Sigmoid colon (tissue), 7 donors: ENCODE results near the gene MAPK1IP1L. TPM values are rescaled to one million over a fixed set of nuclear protein-coding genes. Genes with fewer than 3 reads are reported as not detected.

Source experiments
- DNase-seq: peaks from one replicate; pipeline ENCODE4 v3.0.0-alpha.2; 2019
- H3K27ac ChIP-seq, 4 donors: fragments of 200-600 bp; sonication (generic); one replicate each; pipeline ENCODE4 v1.5.1; 2016 to 2019; ENCODE audit warnings: mild to moderate bottlenecking in 1 of 4
- H3K27me3 ChIP-seq, 3 donors: fragments of 200-600 bp; sonication (generic); one replicate each; pipeline ENCODE4 v1.5.1; 2019; ENCODE audit warnings: mild to moderate bottlenecking in 1 of 3
- H3K36me3 ChIP-seq, 4 donors: fragments of 200-600 bp; sonication (generic); one replicate each; pipeline ENCODE4 v1.5.1; 2016 to 2019
- H3K4me1 ChIP-seq, 4 donors: fragments of 200-600 bp; sonication (generic); one replicate each; pipeline ENCODE4 v1.5.1; 2017 to 2019
- H3K4me3 ChIP-seq, 4 donors: fragments of 200-600 bp; sonication (generic); one replicate each; pipeline ENCODE4 v1.5.1; 2017 to 2019; ENCODE audit warnings: mild to moderate bottlenecking in 2 of 4, moderate library complexity in 1 of 4
- H3K9me3 ChIP-seq, 4 donors: fragments of 200-600 bp in 3 of 4; sonication (generic) in 3 of 4; one replicate each; pipeline versions ENCODE4 v1.5.1 to v1.6.1; 2013 to 2019
- EP300 ChIP-seq, 4 donors: sonication (generic); formaldehyde crosslinking; IDR thresholded peaks; one replicate each; pipeline ENCODE4 v1.6.1; 2017; ENCODE audit warnings: antibody characterized with exemption in 4 of 4
- POLR2A ChIP-seq, 2 donors: fragments of 450-650 bp; IDR thresholded peaks; one replicate each; pipeline ENCODE4 v1.6.1; 2016; ENCODE audit warnings: antibody characterized with exemption in 2 of 2, mild to moderate bottlenecking in 2 of 2, moderate library complexity in 2 of 2
- POLR2AphosphoS5 ChIP-seq, 4 donors: sonication (generic); formaldehyde crosslinking; IDR thresholded peaks; one replicate each; pipeline ENCODE4 v1.6.1; 2017; ENCODE audit warnings: antibody characterized with exemption in 4 of 4
- WGBS, 2 donors: extraction: QIAGEN DNeasy Blood & Tissue Kit; methylation state at CpG; one replicate each; pipeline ENCODE4 v1.1.7; 2013; 5-methylcytosine and 5-hydroxymethylcytosine counted together
- intact Hi-C: fragments of 100-400 bp; cut with DNase I; formaldehyde crosslinking; loops from one replicate; pipeline ENCODE4 v1.15.1; 2023
- polyA plus RNA-seq, 3 donors: library from polyadenylated mRNA; stranded (reverse); fragments of 200-250 nt; gene quantifications; one replicate each; pipeline ENCODE4 v1.2.3, GENCODE V29; 2013
- total RNA-seq, 4 donors: library from RNA; depleted of rRNA; stranded (reverse); fragments of >200 nt; gene quantifications; one replicate each; pipeline ENCODE4 v1.1.0, GENCODE V29; 2016
- TF ChIP-seq, protein P1 (sequence below), 4 experiments: fragments of 450-650 bp in 3 of 4; fragments of 200-600 bp in 1 of 4; IDR thresholded peaks; one replicate each; pipeline ENCODE4 v1.5.1; 2016 to 2019; ENCODE audit warnings: antibody characterized with exemption in 4 of 4, mild to moderate bottlenecking in 3 of 4, moderate library complexity in 2 of 4
- donor health status: healthy with polysubstance abuse.
- donor health status: Bipolar disorder and iron deficiency.
- donor health status: healthy.

Gene MAPK1IP1L
- total and polyA plus RNA-seq, 7 donors: 25.2 to 67.1 (median 40.5) TPM

GRCh38 chr14:55047301-55048053 lies 4.0 kb upstream of the MAPK1IP1L start:
- Histone ChIP-seq H3K27ac (no peak overlapping the region), H3K4me1 (peaks cover 0 to 6% (median 2%) of the 10 kb centered on the region in 4 donors), H3K36me3 (peaks cover 0 to 20% (median 7%) of the 10 kb centered on the region in 4 donors), H3K4me3 (no peak overlapping the region), H3K9me3 (no peaks in the 10 kb centered on the region), H3K27me3 (no peaks in the 10 kb centered on the region)
- WGBS, 2 donors: 94 to 95% methylated on average over 5 of the region's 5 CpGs
- intact Hi-C loops: no loop called here
- no peak for DNase-seq
- TF ChIP-seq POLR2A (IDR thresholded peaks at IDR 0.05) (no peak), EP300 (IDR thresholded peaks at IDR 0.05) (no peak), POLR2AphosphoS5 (IDR thresholded peaks at IDR 0.05) (no peak)

DNA sequence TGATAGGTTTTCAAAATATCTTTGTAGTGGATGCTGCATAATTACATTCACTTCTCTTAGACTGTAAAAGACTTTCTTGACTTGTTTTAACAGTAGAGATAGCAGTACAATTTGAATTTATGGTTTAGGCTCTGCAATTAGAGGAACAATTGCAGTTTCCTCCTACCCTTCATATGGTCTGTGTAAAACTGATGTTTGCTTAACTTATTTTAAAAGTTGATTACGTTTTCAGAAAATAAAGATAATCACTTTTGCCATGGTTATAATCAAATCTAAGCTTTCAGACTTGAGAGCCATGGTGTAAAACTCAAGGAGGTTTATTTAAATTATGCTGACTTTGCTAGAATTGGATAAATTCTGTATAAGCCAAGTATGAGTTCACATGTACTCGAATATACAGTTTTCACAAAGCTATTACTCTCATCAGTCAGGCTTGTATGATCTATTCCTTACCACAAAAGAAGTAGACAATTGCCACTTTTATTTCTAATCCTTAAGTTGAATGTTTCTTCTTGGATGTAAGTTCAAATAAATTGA lies 2.5 kb upstream of the MAPK1IP1L start:
- 35 to 67% methylated on average over 2 of the region's 2 CpGs for WGBS, 2 donors
- Histone ChIP-seq H3K4me3 (no peak overlapping the region), H3K9me3 (no peaks in the 10 kb centered on the region), H3K27me3 (no peaks in the 10 kb centered on the region), H3K27ac (no peak overlapping the region), H3K36me3 (peaks cover 0 to 11% (median under 1%) of the 10 kb centered on the region in 4 donors), H3K4me1 (peaks cover 0 to 21% (median 13%) of the 10 kb centered on the region in 4 donors)
- DNase-seq: no peak
- intact Hi-C loops: no loop called here
- no peak for TF ChIP-seq EP300 (IDR thresholded peaks at IDR 0.05)
- no peak for TF ChIP-seq POLR2AphosphoS5 (IDR thresholded peaks at IDR 0.05)
- TF ChIP-seq, protein P1, sequence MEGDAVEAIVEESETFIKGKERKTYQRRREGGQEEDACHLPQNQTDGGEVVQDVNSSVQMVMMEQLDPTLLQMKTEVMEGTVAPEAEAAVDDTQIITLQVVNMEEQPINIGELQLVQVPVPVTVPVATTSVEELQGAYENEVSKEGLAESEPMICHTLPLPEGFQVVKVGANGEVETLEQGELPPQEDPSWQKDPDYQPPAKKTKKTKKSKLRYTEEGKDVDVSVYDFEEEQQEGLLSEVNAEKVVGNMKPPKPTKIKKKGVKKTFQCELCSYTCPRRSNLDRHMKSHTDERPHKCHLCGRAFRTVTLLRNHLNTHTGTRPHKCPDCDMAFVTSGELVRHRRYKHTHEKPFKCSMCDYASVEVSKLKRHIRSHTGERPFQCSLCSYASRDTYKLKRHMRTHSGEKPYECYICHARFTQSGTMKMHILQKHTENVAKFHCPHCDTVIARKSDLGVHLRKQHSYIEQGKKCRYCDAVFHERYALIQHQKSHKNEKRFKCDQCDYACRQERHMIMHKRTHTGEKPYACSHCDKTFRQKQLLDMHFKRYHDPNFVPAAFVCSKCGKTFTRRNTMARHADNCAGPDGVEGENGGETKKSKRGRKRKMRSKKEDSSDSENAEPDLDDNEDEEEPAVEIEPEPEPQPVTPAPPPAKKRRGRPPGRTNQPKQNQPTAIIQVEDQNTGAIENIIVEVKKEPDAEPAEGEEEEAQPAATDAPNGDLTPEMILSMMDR (IDR thresholded peaks at IDR 0.05): no peak
- TF ChIP-seq POLR2A (IDR thresholded peaks at IDR 0.05): no peak

DNA sequence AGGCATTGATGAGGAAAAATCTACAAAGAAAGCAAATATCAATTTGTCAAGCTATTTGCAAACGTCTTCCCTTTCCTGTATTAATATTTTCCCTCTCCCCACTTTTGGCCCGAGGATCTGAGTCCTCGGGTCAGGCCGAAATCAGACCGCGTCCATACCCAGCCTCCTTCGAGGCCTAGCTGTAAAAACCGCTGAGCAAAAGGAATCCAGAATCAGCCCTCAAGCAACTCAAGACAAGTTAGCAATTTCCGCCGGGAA lies 353 bp upstream of the MAPK1IP1L start:
- no peak for DNase-seq
- Histone ChIP-seq H3K4me3 (peak overlapping the region; percentile 82 to 99 (median 94)), H3K4me1 (peaks cover 0 to 35% (median 22%) of the 10 kb centered on the region in 4 donors), H3K36me3 (peaks cover 0 to 4% (median 0%) of the 10 kb centered on the region in 4 donors), H3K27ac (peak overlapping the region; percentile 97 to 100 (median 99)), H3K9me3 (no peaks in the 10 kb centered on the region), H3K27me3 (no peaks in the 10 kb centered on the region)
- intact Hi-C loops: loop anchor here (2.0 kb wide), 1 partner anchor 24 kb away; the partner anchor contains the start of genes SOCS4 and WDHD1
- WGBS, 2 donors: 1% methylated on average over 10 of the region's 10 CpGs
- TF ChIP-seq POLR2A (IDR thresholded peaks at IDR 0.05) (no peak), EP300 (IDR thresholded peaks at IDR 0.05) (no peak), POLR2AphosphoS5 (IDR thresholded peaks at IDR 0.05) (no peak)
- TF ChIP-seq, protein P1 (IDR thresholded peaks at IDR 0.05): no peak

GRCh38 chr14:55052269-55052930 lies 953 bp downstream of the MAPK1IP1L start:
- intact Hi-C loops: no loop called here

More at GRCh38 chr14:55052269-55052930, 953 bp downstream of the MAPK1IP1L start:
- peak overlapping the region; percentile 97 to 100 (median 99) for H3K27ac ChIP-seq
- TF ChIP-seq, protein P1 (IDR thresholded peaks at IDR 0.05): no peak
- TF ChIP-seq EP300 (IDR thresholded peaks at IDR 0.05) (no peak), POLR2AphosphoS5 (IDR thresholded peaks at IDR 0.05) (no peak), POLR2A (IDR thresholded peaks at IDR 0.05) (no peak)
- peak overlapping the region; percentile 82 to 99 (median 94) for H3K4me3 ChIP-seq
- no peaks in the 10 kb centered on the region for H3K27me3 ChIP-seq
- H3K36me3 ChIP-seq: peaks cover 0 to 4% (median 0%) of the 10 kb centered on the region in 4 donors
- no peak for DNase-seq
- peaks cover 0 to 40% (median 22%) of the 10 kb centered on the region in 4 donors for H3K4me1 ChIP-seq
- no peaks in the 10 kb centered on the region for H3K9me3 ChIP-seq
- 2 to 12% methylated on average over 14 of the region's 14 CpGs for WGBS, 2 donors
